NCI-H2227 (cell line): Measurements from ENCODE around the gene OBSCN.

ENCODE experiments used
- DNase-seq: peaks from one replicate; lab custom pipeline; 2025; ENCODE audit not compliant: unreplicated experiment; lab: John Stamatoyannopoulos, UW

Gene OBSCN

GRCh38 chr1:228374711-228375577, 167.1 kb downstream of the OBSCN start:
- DNase-seq, result no peak

- no peak for DNase-seq
Measured at GRCh38 chr1:228375578-228376261, 167.9 kb downstream of the OBSCN start.

DNA sequence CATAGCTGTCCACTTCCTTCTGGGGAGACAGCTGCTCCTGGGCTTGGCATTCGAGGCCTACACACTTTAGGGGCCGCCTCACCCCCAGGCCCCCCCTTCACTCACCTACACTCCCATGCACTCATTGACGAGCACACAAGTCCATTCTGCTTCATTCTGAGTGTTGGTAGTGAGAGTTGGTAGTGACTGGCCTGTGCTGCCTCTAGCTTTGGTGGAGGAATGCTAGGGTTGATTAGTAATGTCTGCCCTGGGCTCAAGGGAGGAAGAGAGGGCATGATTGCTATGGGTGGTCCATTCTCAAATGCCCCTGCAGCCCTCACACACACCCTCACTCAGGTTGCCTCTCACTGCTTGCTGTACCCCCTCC, 168.4 kb downstream of the OBSCN start:
- no peak for DNase-seq

DNA sequence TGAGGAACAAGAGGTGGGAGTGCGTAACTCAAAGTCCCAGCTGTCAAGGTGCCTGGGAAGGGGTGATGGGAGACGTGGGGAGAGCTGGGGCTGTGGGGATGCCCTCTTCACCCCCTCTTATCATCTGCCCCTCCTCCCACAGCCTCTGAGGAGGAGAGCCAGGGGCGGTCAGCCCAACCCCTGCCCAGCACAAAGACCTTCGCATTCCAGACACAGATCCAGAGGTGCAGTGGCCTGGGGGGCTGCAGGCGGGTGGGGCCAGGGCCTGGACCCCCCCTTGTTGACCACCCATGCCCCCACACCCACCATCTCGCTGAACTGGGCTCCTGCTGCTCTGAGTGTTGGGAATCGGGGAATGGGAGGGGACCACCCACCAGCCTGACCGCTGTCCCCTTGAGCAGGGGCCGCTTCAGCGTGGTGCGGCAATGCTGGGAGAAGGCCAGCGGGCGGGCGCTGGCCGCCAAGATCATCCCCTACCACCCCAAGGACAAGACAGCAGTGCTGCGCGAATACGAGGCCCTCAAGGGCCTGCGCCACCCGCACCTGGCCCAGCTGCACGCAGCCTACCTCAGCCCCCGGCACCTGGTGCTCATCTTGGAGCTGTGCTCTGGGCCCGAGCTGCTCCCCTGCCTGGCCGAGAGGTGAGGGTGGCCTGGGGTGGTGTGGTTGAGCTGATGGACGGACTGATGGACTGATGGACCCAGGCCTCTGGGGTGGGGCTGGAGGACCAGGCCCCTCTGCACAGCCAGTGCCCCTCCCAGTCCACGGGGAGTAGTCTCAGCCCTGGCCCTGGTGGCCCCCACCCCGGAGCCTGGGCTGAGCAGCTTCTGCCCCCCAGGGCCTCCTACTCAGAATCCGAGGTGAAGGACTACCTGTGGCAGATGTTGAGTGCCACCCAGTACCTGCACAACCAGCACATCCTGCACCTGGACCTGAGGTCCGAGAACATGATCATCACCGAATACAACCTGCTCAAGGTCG, 169.1 kb downstream of the OBSCN start:
- DNase-seq, result no peak

GRCh38 chr1:228377664-228378089, 169.8 kb downstream of the OBSCN start:
- DNase-seq, result no peak

- DNase-seq, result peak; percentile 90
Measured at GRCh38 chr1:228378090-228378872, 170.4 kb downstream of the OBSCN start.

DNA sequence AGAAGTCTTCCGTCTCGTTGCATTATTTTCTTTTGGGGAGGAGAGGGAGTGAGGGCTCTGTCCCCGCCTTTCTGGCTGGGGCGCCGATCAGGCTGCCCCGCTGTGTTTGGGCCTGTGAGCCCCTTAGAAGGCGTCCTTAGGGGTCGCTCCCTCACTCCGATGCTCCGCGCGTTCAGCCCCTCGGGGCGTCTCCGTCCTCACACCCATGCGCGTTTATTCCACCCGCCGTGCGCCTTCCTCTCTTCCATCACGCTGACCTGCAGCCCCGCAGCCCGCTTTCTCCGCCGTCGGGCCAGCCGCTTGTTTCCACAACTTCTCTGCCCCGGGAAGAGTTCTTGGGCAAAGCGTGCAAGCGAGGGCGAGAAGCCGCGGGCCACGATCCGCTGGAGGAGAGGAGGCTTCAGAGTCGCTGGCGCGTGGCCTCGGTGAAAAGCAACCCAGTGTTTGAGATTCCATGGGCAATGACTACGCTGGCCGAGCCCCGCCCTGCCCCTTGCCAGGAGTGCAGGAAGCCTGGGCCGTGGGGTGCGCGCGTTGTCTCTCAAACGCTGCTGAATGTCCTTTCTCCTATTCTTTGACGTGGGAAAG, 171.1 kb downstream of the OBSCN start:
- DNase-seq, result peak; percentile 43

GRCh38 chr1:228379666-228380065, 171.8 kb downstream of the OBSCN start:
- no peak for DNase-seq

- no peak for DNase-seq
Measured at GRCh38 chr1:228381356-228381755, 173.5 kb downstream of the OBSCN start.

DNA sequence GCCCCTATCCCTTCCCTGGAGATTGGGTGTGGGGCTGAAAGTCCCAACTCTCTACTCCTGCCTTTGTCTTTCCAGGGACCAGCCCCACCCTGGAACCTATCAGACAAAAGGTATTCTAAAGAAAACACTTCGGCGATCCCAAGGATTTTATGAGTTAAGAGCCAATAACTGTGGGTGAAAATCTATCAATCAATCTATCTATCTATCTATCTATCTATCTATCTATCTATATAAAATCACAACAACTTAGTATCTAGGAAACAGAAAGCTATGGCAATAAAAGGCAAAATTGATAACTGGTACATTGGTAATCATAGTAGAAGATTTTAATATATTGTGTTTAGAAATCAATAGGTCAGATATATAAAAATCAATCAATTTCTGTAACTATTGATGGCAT, 175.9 kb downstream of the OBSCN start:
- no peak for DNase-seq

- no peak for DNase-seq
Measured at GRCh38 chr1:228385232-228385631, 177.4 kb downstream of the OBSCN start.

- DNase-seq, result no peak
Measured at GRCh38 chr1:228387321-228387720, 179.5 kb downstream of the OBSCN start.

DNA sequence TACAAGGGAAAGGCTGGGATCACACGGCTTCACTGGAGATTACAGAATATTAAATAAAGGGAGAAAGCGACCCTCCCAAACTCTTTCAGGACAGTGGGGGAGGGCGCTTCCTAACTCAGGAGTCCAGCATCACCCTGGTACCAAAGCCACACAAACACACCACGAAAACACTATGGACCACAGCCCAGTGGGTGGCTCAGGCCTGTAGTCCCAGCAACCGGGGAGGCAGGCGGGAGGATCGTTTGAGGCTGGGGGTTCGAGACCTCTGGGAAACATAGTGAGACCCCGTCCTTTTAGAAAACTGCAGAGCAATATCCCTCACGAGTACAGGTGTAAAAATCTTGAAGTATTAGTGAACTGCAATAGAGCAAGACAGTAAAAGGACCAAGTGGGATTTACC, 182.8 kb downstream of the OBSCN start:
- DNase-seq, result no peak

GRCh38 chr1:228391411-228392020, 183.7 kb downstream of the OBSCN start:
- no peak for DNase-seq

- no peak for DNase-seq
Measured at GRCh38 chr1:228392111-228392936, 184.5 kb downstream of the OBSCN start.

DNA sequence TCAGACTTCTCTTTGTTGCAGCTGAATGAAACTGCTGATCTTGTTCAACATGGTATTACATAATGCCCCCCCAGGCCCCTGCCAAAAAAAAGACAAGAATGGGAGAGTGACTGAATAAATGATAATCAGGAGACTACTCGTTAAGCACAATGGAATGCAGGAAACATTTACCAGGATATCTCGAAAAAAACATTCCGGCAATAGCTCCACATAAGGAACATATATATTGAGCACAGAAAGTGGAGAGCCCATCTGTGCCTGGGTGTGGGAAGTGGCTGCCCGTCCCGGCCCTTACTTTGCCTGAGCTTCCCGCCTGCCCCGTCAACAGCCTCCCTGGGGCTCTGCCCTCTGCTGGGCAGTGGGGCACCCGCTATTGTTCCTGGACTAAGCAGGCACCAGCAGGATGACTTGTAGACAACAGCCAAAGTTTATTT, 185.4 kb downstream of the OBSCN start:
- DNase-seq, result peak; percentile 19

- no peak for DNase-seq
Measured at GRCh38 chr1:228393811-228394570, 186.1 kb downstream of the OBSCN start.
